Adrenal gland (tissue), 5 donors: Measurements from ENCODE around the gene RTL10.

ENCODE experiments used
- CTCF ChIP-seq, 6 experiments: fragments of 450-650 bp in 4 of 6; fragments of 200-600 bp in 2 of 6; sonication (generic) in 1 of 6; IDR thresholded peaks; 1 replicate in 5 of 6; 2 replicates in 1 of 6; pipeline versions ENCODE4 v1.5.1 to v1.8.0; 2016 to 2021; ENCODE audit warnings: antibody characterized with exemption in 6 of 6, mild to moderate bottlenecking in 2 of 6, moderate library complexity in 1 of 6
- POLR2A ChIP-seq, 2 donors: fragments of 450-650 bp; IDR thresholded peaks; one replicate each; pipeline ENCODE4 v1.6.1; 2017; ENCODE audit warnings: antibody characterized with exemption in 2 of 2, mild to moderate bottlenecking in 2 of 2, moderate library complexity in 1 of 2
- donor health status: DM: no; HTN: no; CAD: no.

- TF ChIP-seq CTCF (IDR thresholded peaks at IDR 0.05) (no peak), POLR2A (IDR thresholded peaks at IDR 0.05) (no peak)
Measured at GRCh38 chr22:19840955-19841640, 13.6 kb downstream of the RTL10 start.
